HG03565 (cell line): ENCODE results near the gene DAZL.
"Not testable (repeated sequence)": the region's sequence is repeated elsewhere in the genome, so short reads cannot be mapped to it uniquely, and the experiment has no call there.

Experiments used
- ATAC-seq: cut with Tn5 transposase; IDR thresholded peaks from one replicate; pipeline ENCODE4 v1.9.1; 2021; ENCODE audit warnings: mild to moderate bottlenecking, moderate library complexity; ENCODE audit not compliant: unreplicated experiment

The DAZL gene, protein sequence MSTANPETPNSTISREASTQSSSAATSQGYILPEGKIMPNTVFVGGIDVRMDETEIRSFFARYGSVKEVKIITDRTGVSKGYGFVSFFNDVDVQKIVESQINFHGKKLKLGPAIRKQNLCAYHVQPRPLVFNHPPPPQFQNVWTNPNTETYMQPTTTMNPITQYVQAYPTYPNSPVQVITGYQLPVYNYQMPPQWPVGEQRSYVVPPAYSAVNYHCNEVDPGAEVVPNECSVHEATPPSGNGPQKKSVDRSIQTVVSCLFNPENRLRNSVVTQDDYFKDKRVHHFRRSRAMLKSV

GRCh38 chr3:16604887-16605602, at the start of gene DAZL:
Gene DAZL (minus strand): TSS chr3:16605423. CDS start chr3:16605205, 218 bp downstream.
- no peak for ATAC-seq

DNA sequence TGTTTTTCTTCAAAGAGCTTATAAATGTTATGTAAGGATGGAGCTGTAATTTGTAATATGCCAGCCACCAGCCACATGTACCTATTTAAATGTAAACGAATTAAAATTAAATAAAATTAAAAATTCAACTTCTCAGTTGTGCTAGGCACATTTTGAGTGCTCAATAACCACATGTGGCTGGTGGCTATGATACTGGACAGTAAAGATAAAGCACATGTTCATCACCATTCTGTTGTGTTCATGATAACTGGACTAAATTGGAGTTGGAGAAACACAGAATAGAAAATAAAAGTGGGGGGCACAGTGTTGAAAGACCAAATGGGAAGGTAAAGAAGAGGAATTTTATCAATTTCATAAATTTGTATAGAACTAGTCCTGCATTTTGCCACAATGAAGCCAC, 49.8 kb upstream of the DAZL start:
- no peak for ATAC-seq

DNA sequence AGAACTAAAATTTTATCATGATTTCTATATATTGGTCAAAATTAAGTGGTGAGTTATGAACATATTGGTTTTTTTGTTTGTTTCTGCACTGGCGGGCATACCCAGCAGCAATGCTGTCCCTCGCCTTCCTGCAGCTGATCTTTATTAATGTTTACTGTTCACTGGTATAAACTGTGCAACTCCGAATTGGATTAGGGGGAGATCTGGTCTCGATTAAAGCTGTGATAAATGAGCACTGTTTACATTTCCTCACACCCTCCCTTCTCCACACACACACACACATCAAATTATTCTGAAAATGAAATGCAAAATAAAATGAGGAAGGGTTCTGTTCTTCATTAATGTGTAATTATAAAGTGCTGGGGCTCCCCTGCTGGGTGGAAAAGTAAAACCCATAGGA, 48.5 kb upstream of the DAZL start:
- no peak for ATAC-seq

GRCh38 chr3:16647668-16648067, 42.4 kb upstream of the DAZL start:
- no peak for ATAC-seq

DNA sequence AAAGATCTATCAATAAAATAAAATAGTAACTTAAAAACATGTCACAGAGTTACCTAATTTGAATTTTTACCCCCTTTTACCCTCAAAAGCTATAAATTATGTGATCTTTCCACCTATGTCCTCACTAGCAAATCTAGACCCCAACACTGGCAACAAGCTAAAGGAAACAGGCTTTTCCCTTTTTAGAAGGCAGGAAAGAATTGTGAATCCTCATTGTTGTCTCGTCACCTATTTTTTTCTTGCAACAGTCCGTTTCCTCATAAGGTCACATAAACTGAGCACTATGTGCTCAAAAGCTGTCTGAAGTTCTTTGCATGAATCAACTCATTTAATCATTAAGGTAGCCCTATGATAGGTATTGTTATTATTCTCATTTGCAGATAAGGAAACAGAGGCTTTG, 34.6 kb upstream of the DAZL start:
- no peak for ATAC-seq

DNA sequence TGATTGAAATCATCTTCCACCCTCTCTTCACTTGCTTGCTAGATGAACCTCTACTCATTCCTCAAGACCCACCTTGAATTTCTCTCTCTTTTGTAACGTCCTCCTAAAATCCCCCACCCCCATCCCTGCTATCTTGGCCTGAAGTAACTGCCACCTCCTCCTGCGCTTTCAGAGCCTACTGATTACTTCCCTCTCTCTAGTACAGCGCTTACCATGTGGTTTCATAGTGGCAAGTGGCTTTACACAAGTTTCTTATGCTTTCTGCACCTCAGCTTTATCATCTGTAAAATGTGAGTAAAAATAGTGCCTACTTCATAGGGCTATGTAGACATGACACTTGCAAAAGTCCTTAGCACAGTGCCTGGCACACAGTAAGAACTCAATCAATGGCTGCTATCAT, 28.7 kb upstream of the DAZL start:
- no peak for ATAC-seq

- no peak for ATAC-seq
Measured at GRCh38 chr3:16632395-16632794, 27.2 kb upstream of the DAZL start.

- ATAC-seq: no peak
Measured at GRCh38 chr3:16618721-16619120, 13.5 kb upstream of the DAZL start.

GRCh38 chr3:16617155-16617554, 11.9 kb upstream of the DAZL start:
- not testable (repeated sequence) for ATAC-seq

DNA sequence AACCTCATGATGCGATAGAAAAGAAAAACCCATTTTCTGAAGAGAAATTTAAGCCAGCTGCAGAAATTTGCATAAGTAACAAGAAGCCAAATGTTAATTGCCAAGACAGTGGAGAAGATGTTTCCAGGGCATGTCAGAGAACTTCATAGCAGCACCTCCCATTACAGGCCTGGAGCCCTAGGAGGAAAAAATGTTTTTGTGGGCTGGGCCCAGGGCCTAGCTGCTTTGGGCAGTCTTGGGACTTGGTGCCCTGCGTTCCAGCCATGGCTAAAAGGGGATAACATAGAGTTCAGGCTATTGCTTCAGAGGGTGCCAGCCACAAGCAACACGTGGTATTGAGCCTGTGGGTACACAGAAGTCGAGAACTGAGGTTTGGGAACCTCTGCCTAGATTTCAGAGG, 10.9 kb upstream of the DAZL start:
- ATAC-seq: no peak

- ATAC-seq: no peak
Measured at GRCh38 chr3:16614033-16615031, 9.1 kb upstream of the DAZL start.

DNA sequence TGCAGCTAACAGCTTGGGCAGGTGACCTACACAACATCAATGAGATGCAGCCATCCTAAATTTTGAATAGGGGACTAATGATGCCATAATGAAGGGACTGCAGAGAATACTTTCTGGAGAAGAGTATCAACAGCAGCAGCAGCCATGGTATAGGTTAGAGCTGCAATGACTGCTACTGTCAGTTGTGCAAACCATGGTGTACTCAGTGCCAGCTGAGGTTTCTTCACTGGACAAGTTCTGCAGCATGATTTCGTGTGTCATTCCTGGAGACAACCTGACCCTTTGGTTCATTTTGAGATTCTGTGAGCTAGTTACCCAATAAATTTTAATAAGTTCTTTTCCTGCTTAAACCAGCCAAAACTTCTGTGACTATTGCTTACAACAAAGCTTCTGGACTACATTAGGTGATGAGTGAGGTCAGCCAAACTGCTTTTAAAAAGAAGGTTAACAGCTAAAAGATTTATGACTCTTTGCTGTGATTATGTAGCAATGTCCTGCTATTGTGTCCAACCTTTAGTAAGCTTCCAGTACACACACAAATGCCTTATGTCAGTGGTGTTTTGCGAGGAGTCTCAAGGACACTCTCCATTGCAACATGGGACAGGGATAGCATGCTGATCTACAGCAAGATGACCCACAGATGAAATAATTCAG, 4.8 kb upstream of the DAZL start:
- ATAC-seq: no peak

DNA sequence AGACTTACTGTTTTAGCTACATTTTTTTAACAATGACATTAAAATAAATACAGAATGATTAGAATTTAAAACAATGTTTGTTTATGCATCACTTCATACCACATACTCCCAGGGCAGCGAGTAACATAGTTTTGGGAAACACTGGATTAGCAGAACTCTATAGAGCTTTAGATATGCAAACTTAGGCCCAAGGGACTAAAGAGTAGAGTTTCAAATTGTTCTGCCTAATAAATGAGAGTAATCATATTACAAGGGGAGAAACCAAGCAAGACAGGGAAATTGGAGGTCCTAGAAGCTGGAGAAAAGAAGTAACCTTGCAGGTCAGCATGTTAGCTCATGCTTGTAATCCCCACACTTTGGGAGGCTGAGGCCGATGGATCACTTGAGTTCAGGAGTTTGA, 3.6 kb upstream of the DAZL start:
- no peak for ATAC-seq

DNA sequence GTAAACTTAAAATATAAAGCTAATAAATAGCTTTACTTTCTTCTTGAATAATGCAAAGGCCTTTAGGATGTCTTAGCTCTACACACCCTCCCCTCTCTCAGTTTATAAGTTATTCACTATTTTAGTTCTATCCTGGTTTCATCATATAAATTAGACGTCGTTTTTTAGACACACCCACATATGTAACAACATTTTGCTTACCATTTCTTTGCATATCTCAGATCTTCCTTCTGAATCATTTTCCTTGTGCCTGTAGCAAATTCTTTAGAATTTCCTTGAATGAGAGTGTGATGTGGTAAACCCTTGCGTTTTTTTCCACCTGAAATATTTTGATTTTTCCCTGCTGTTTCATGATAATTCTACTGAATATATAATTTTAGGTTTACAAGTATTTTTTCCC, 2.5 kb upstream of the DAZL start:
- no peak for ATAC-seq

- no peak for ATAC-seq
Measured at GRCh38 chr3:16606398-16606797, 1.2 kb upstream of the DAZL start.

GRCh38 chr3:16605966-16606365, 743 bp upstream of the DAZL start:
- ATAC-seq: no peak

- ATAC-seq: no peak
Measured at GRCh38 chr3:16604433-16604832, 790 bp downstream of the DAZL start.

- no peak for ATAC-seq
Measured at GRCh38 chr3:16601537-16602005, 3.7 kb downstream of the DAZL start.

GRCh38 chr3:16600780-16601536, 4.3 kb downstream of the DAZL start:
- ATAC-seq: no peak

- ATAC-seq: no peak
Measured at GRCh38 chr3:16599694-16600093, 5.5 kb downstream of the DAZL start.
